Measurements from ENCODE around the gene KRTAP20-4. TPM values are rescaled to one million over a fixed set of nuclear protein-coding genes. Genes with fewer than 3 reads are reported as not detected.

Gene KRTAP20-4
- total and polyA plus RNA-seq, 9 of the 15 experiments (the other 6 are each of a cell fraction or from before 2014, with no cell fraction given) = not detected

- no peak overlapping the region for H3K27ac ChIP-seq (ENCODE audit: extremely low read depth, low read depth, low read length)
- ChIA-PET POLR2A (interaction anchor here (0.7 kb wide), 1 partner anchor 744 kb away, joined by 3 read pairs; no protein-coding TSS in a partner anchor), CTCF (ENCODE audit: low intra/inter-chr PET ratio) (no interaction called here)
- H3K27me3 ChIP-seq (ENCODE audit: control insufficient read depth in 2 of 2, insufficient read depth in 2 of 2, low read length in 2 of 2) = no peaks in the 10 kb centered on the region
- no peaks in the 10 kb centered on the region for H3K9me1 ChIP-seq (ENCODE audit: control insufficient read depth, insufficient read depth, low read length)
- no peak overlapping the region for H3K4me3 ChIP-seq
- intact Hi-C loops (cut with micrococcal nuclease) = no loop called here
- DNase-seq (ENCODE audit: extremely low read depth in 1 of 4, low spot score in 3 of 4) = no peak
- H3K36me3 ChIP-seq (ENCODE audit: control insufficient read depth, insufficient read depth, low read length) = no peaks in the 10 kb centered on the region
- no peak overlapping the region for H3K4me2 ChIP-seq (ENCODE audit: insufficient read depth, low read length)
- 4% methylated on average over 3 of the region's 3 CpGs for WGBS (ENCODE audit: insufficient coverage, low coverage, missing lambda C conversion rate)
- H3K9me3 ChIP-seq (replicated peaks; ENCODE audit: control insufficient read depth, insufficient read depth, low read depth, low read length) = no peaks in the 10 kb centered on the region
- no peak for FAIRE-seq
- no peak overlapping the region for H3K9ac ChIP-seq (ENCODE audit: insufficient read depth in 1 of 2, low read depth in 2 of 2, low read length in 2 of 2)
- TF ChIP-seq JUNB (CRISPR knock-in tag; conservative IDR thresholded peaks at IDR 0.05) (no peak), CREB5 (CRISPR knock-in tag; IDR thresholded peaks at IDR 0.05) (no peak)
- no TSS peak for BruUV-seq (replicated peaks)
- no peaks in the 10 kb centered on the region for H3K79me2 ChIP-seq (ENCODE audit: control insufficient read depth, insufficient read depth, low read length)
- no peaks in the 10 kb centered on the region for H4K20me1 ChIP-seq (replicated peaks; ENCODE audit: control insufficient read depth, insufficient read depth, low read length)
- H3K4me1 ChIP-seq (replicated peaks in 1 of 2; ENCODE audit: control insufficient read depth in 2 of 2, insufficient read depth in 2 of 2, low read length in 2 of 2) = no peaks in the 10 kb centered on the region
- no peak overlapping the region for H2AFZ ChIP-seq (ENCODE audit: low read depth, low read length)
- no peak for ATAC-seq
- in situ Hi-C loops (cut with MboI) = no loop called here
Measured at GRCh38 chr21:30623362-30623761, 2.9 kb downstream of the KRTAP20-4 start.

GRCh38 chr21:30625449-30626165 lies 5.2 kb downstream of the KRTAP20-4 start:
- no peak overlapping the region for H3K9ac ChIP-seq (ENCODE audit: insufficient read depth in 1 of 2, low read depth in 2 of 2, low read length in 2 of 2)
- no peak overlapping the region for H3K27ac ChIP-seq (ENCODE audit: extremely low read depth, low read depth, low read length)
- ATAC-seq (no peak), DNase-seq (ENCODE audit: extremely low read depth in 1 of 4, low spot score in 3 of 4) (no peak), FAIRE-seq (no peak)
- no peaks in the 10 kb centered on the region for H3K9me1 ChIP-seq (ENCODE audit: control insufficient read depth, insufficient read depth, low read length)
- no peak overlapping the region for H3K4me3 ChIP-seq
- H2AFZ ChIP-seq (ENCODE audit: low read depth, low read length) = no peak overlapping the region
- 1% methylated on average over 4 of the region's 4 CpGs for WGBS (ENCODE audit: insufficient coverage, low coverage, missing lambda C conversion rate)
- no peaks in the 10 kb centered on the region for H3K4me1 ChIP-seq (replicated peaks in 1 of 2; ENCODE audit: control insufficient read depth in 2 of 2, insufficient read depth in 2 of 2, low read length in 2 of 2)
- no peaks in the 10 kb centered on the region for H4K20me1 ChIP-seq (replicated peaks; ENCODE audit: control insufficient read depth, insufficient read depth, low read length)
- CTCF ChIA-PET (ENCODE audit: low intra/inter-chr PET ratio) = no interaction called here
- H3K27me3 ChIP-seq (ENCODE audit: control insufficient read depth in 2 of 2, insufficient read depth in 2 of 2, low read length in 2 of 2) = no peaks in the 10 kb centered on the region
- H3K4me2 ChIP-seq (ENCODE audit: insufficient read depth, low read length) = no peak overlapping the region
- BruUV-seq (replicated peaks) = no TSS peak
- POLR2A ChIA-PET = no interaction called here
- no peaks in the 10 kb centered on the region for H3K36me3 ChIP-seq (ENCODE audit: control insufficient read depth, insufficient read depth, low read length)
- H3K9me3 ChIP-seq (replicated peaks; ENCODE audit: control insufficient read depth, insufficient read depth, low read depth, low read length) = no peaks in the 10 kb centered on the region
- intact Hi-C loops (cut with micrococcal nuclease) = no loop called here
- no peaks in the 10 kb centered on the region for H3K79me2 ChIP-seq (ENCODE audit: control insufficient read depth, insufficient read depth, low read length)
- TF ChIP-seq TAF9B (IDR thresholded peaks at IDR 0.05; ENCODE audit: partially characterized antibody) (no peak), ZNF408 (CRISPR knock-in tag; IDR thresholded peaks at IDR 0.05; ENCODE audit: low read depth) (no peak), ZFPM2 (CRISPR knock-in tag; IDR thresholded peaks at IDR 0.05) (no peak), TSC22D4 (tag; IDR thresholded peaks at IDR 0.05) (no peak), LARP7 (IDR thresholded peaks at IDR 0.05) (no peak), CREB5 (CRISPR knock-in tag; IDR thresholded peaks at IDR 0.05) (no peak), DDX20 (tag; IDR thresholded peaks at IDR 0.05; ENCODE audit: low read depth) (no peak), TAF7 (tag; IDR thresholded peaks at IDR 0.05) (no peak), ZNF133 (CRISPR knock-in tag; IDR thresholded peaks at IDR 0.05) (no peak), CBX8 (IDR thresholded peaks at IDR 0.05; ENCODE audit: borderline replicate concordance, extremely low read depth, low read depth, low read length, poor library complexity, severe bottlenecking) (no peak), BCL6 (CRISPR knock-in tag; IDR thresholded peaks at IDR 0.05) (no peak)
- in situ Hi-C loops (cut with MboI) = no loop called here
